Large intestine (tissue), 3 donors: Measurements from ENCODE around the gene ZSWIM4. TPM values are rescaled to one million over a fixed set of nuclear protein-coding genes. Genes with fewer than 3 reads are reported as not detected.

Experiments
- DNase-seq, 2 donors: peaks; one replicate each; pipeline versions ENCODE4 v3.0.0 to v3.0.0-alpha.2; 2013
- H3K27ac ChIP-seq: one replicate; pipeline ENCODE4 v1.5.1; 2013; ENCODE audit warnings: low read length
- H3K27me3 ChIP-seq: 2 replicates; pipeline ENCODE4 v1.6.1; 2013; ENCODE audit warnings: low read length; ENCODE audit not compliant: control insufficient read depth, insufficient read depth
- H3K36me3 ChIP-seq: 2 replicates; pipeline ENCODE4 v1.6.1; 2013; ENCODE audit warnings: low read length; ENCODE audit not compliant: control insufficient read depth, insufficient read depth
- H3K4me1 ChIP-seq: one replicate; pipeline ENCODE4 v1.6.1; 2013; ENCODE audit warnings: low read length; ENCODE audit not compliant: control insufficient read depth, insufficient read depth
- H3K4me3 ChIP-seq: one replicate; pipeline ENCODE4 v1.5.1; 2013; ENCODE audit warnings: low read length
- H3K9me3 ChIP-seq: one replicate; pipeline ENCODE4 v1.6.1; 2013; ENCODE audit warnings: mild to moderate bottlenecking, low read depth, low read length, moderate library complexity; ENCODE audit not compliant: control insufficient read depth
- WGBS: methylation state at CpG from one replicate; pipeline ENCODE4 v1.1.5; 2013; ENCODE audit warnings: low lambda C conversion rate; ENCODE audit not compliant: insufficient coverage; 5-methylcytosine and 5-hydroxymethylcytosine counted together
- polyA plus RNA-seq: library from polyadenylated mRNA; unstranded; fragments of 120-200 nt; gene quantifications from one replicate; pipeline ENCODE4 v1.2.1, GENCODE V29; 2013

The ZSWIM4 gene
- polyA plus RNA-seq, 1 donor: 3.7 TPM

DNA sequence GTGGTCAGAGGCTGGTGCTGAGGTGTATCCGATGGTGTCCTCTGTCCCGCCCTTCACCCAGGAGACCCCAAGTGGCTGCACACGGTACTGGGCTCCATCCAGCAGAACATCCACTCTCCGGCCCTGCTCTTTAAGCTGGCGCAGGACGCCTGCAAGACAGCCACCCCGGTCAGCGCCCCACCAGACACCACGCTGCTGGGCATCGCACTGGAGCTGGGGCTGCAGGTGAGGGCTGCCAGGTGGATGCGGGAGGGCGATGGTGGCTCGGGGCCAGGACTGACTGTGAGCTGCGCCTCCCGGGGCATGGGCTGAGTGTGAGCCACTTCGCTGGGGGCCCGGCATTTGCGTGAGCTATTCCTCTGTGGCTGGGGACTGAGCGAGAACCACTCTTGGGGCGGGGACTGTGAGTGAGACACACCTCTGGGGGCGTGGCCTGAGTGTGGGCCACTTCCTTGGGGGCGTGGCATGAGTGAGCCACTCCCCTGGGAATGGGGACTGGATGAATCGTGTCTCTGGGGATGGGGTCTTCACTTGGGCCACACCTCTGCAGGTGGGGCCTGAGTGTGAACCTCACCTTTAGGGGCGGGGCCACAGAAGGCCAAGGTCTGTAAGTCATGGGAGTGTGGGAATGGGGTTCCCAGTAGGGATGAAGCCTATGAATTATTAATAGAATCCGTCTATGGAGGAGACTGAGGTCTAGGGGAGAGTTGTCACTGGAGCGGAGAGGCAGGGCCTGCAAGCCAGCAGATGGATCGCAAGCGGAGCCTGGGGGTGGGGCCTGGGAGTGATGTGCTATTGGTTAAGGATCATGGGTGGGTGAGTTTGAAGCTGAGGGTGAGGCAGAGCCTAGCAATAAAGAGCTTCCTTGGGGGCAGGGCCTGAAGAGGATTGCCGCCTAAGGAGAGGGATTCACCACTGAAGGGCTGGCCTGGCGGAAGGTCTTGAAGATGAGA is 30.5 kb downstream of the ZSWIM4 start:
- peaks cover 3% of the 10 kb centered on the region for H3K4me1 ChIP-seq
- peaks cover 19% of the 10 kb centered on the region for H3K36me3 ChIP-seq
- no peak overlapping the region for H3K27ac ChIP-seq
- no peaks in the 10 kb centered on the region for H3K9me3 ChIP-seq
- no peak overlapping the region for H3K4me3 ChIP-seq
- H3K27me3 ChIP-seq: no peaks in the 10 kb centered on the region
- WGBS: no CpG with 5 or more reads among the region's 30 CpGs
- peak in 1 of 2 donors; percentile 46 for DNase-seq

DNA sequence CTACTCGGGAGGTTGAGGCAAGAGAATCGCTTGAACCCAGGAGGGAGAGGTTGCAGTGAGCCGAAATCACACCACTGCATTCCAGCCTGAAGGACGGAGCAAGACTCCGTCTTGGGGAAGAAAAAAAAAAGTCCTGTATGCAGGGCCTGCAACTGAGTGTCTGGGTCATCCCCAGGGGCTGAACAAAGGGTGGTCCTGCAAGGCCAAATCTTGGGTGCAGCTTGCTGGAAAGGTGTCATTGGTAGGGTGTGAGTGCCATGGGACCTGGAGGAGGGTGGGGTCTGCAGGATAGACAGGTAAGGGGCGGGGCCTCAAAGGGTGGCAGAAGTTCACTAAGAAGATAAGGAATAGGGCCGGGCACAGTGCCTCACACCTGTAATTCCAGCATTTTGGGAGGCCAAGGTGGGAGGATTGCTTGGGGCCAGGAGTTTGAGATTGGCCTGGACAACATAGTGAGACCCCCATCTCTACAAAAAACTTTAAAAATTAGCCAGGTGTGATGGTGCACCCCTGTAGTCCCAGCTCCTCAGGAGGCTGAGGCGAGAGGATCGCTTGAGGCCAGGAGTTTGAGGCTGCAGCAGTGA is 31.5 kb downstream of the ZSWIM4 start:
- Histone ChIP-seq H3K9me3 (no peaks in the 10 kb centered on the region), H3K36me3 (peaks cover 21% of the 10 kb centered on the region), H3K27me3 (no peaks in the 10 kb centered on the region), H3K4me3 (no peak overlapping the region), H3K4me1 (peaks cover 3% of the 10 kb centered on the region), H3K27ac (no peak overlapping the region)
- no peak for DNase-seq
- 20% methylated on average over 1 of the region's 9 CpGs for WGBS

DNA sequence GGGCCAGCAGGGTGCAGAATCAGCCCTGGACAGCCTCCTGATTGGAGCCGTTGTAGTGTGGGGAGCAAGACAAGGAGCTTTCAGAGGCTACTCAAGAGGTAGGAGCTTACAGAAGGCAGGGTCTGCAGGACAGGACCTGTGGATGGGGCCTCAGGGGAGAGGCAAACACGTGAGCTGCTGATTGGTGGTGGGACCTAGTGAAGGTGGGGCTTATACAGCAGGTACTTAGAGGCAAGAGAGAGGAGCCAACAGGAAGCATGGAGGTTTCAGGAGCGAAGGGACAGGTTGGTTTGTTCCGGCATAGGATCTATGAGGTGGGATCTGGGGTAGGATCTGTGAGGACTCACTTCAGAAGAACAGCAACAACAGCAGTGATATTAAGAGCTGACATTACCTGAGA is 32.4 kb downstream of the ZSWIM4 start:
- peak in 1 of 2 donors; percentile 21 for DNase-seq
- no CpG with 5 or more reads among the region's 4 CpGs for WGBS

DNA sequence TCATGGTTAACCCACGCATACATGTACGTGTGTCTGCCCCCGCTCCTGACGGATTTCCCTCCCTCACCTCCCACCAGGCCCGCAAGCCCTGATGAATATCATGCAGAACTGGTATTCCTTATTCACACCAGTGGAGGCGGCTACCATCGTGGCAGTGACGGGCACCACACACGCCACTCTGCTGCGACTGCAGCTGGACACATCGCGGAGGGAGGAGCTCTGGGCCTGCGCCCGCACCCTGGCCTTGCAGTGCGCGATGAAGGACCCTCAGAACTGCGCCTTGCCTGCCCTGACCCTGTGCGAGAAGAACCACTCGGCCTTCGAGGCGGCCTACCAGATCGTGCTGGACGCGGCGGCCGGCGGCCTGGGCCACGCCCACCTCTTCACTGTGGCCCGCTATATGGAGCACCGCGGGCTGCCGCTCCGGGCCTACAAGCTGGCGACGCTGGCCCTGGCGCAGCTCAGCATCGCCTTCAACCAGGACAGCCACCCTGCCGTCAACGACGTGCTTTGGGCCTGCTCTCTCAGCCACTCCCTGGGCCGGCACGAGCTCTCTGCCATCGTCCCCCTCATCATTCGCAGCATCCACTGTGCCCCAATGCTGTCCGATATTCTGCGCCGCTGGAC is 35.0 kb downstream of the ZSWIM4 start:
- Histone ChIP-seq H3K36me3 (peaks cover 24% of the 10 kb centered on the region), H3K4me1 (peaks cover 12% of the 10 kb centered on the region), H3K27me3 (no peaks in the 10 kb centered on the region), H3K9me3 (no peaks in the 10 kb centered on the region), H3K27ac (no peak overlapping the region), H3K4me3 (no peak overlapping the region)
- no peak for DNase-seq
- no CpG with 5 or more reads among the region's 47 CpGs for WGBS

More for the DNA sequence above, 32.4 kb downstream of the ZSWIM4 start:
- Histone ChIP-seq H3K27me3 (no peaks in the 10 kb centered on the region), H3K4me3 (no peak overlapping the region), H3K36me3 (peaks cover 21% of the 10 kb centered on the region), H3K27ac (no peak overlapping the region), H3K9me3 (no peaks in the 10 kb centered on the region), H3K4me1 (peaks cover 3% of the 10 kb centered on the region)

- DNase-seq: no peak
These were observed 35.7 kb downstream of the ZSWIM4 start for GRCh38 chr19:13830741-13831536.

DNA sequence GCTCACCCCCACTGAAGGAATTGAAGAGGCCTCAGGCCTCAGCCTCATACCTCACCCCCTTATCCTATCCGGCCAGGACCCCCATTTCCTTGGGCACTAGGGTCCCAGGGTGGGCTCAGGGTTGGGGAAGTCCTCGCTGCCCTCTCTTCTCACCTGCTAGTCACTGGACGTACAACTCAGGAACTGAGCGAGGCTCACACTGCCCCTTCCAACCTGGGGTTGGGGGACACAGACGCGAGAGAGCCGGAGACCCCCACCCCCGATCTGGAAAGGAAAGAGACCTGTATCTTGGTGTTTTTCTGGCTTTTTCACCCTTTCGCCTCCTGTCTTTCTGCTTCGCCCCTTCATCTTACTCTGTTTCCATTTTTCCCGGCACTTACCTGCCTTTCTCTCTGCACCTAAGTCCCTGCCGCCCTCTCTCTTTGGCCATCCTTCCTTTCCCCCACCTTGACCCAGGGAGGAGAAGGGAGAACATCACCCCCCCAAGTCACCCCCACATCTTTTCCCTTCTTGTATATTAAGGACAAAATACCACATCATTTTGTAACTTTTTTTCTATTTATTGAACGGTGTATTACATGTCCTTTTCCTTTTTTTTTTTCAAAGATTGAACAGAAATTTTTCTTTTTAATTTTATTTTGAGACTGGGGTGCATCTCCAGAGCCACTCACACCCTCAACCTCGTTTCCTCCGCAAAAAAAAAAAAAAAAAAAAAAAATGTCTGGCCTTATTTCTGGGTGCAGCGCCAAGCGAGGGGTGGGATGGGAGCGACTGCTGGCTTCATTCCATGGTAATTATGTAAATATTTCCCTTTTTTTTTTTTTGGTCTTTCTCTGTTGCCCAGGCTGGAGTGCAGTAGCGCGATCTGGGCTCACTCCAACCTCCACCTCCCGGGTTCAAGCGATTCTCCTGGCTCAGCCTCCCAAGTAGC is 36.6 kb downstream of the ZSWIM4 start:
- 88% methylated on average over 6 of the region's 22 CpGs for WGBS
- no peak overlapping the region for H3K4me3 ChIP-seq
- H3K27ac ChIP-seq: no peak overlapping the region
- H3K36me3 ChIP-seq: peaks cover 29% of the 10 kb centered on the region
- no peaks in the 10 kb centered on the region for H3K9me3 ChIP-seq
- H3K4me1 ChIP-seq: peaks cover 10% of the 10 kb centered on the region
- DNase-seq: no peak
- H3K27me3 ChIP-seq: no peaks in the 10 kb centered on the region

More at GRCh38 chr19:13830741-13831536, 35.7 kb downstream of the ZSWIM4 start:
- H3K9me3 ChIP-seq: no peaks in the 10 kb centered on the region
- peaks cover 22% of the 10 kb centered on the region for H3K36me3 ChIP-seq
- H3K27me3 ChIP-seq: no peaks in the 10 kb centered on the region
- H3K4me3 ChIP-seq: no peak overlapping the region
- WGBS: 100% methylated on average over 1 of the region's 32 CpGs
- no peak overlapping the region for H3K27ac ChIP-seq
- H3K4me1 ChIP-seq: peaks cover 12% of the 10 kb centered on the region

DNA sequence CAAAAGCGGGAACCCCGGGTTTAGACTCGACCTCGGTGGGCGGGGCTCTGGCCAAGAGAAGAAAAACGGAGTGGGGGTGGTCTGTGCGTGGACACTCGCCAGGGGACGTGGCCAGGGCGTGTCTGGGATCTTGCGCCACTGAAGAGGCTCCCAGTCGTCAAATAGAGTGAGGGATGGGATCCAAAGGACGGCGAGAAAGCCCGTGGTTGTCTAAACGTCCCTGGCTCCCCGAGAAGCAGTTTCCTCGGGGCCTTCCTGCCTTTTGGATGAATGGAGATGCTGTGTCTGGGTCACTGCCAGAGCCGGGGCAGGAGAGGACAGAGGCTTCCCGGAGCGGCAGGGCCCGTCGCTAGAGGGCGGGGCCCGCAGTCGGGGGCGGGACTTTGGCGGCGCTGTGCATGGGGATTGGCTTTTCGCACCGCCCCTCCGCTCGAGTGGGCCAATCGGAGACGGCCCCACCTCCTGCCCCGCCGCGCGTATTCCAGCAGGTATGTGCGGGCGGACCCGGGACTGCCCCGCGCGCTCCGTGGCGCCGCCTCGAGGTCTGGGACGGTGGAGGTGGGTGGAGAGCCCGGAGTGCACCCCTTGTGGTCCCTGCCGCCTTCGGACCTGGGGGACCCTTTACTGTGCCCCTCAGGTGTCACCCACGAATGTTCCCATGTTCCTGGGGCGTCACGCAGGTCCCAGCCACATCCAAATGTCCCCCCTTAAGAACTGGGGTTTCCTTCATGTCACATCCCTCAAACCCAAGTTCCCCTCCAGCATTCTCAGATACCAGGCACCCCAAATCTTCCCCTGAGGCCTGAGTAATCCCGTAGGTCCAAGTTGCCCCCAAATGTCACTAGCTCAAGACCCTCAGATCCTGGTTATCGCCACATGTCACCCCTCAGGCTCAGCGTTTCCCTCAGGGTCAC is 38.3 kb downstream of the ZSWIM4 start:
- H3K4me1 ChIP-seq: peaks cover 12% of the 10 kb centered on the region
- WGBS: no CpG with 5 or more reads among the region's 59 CpGs

DNA sequence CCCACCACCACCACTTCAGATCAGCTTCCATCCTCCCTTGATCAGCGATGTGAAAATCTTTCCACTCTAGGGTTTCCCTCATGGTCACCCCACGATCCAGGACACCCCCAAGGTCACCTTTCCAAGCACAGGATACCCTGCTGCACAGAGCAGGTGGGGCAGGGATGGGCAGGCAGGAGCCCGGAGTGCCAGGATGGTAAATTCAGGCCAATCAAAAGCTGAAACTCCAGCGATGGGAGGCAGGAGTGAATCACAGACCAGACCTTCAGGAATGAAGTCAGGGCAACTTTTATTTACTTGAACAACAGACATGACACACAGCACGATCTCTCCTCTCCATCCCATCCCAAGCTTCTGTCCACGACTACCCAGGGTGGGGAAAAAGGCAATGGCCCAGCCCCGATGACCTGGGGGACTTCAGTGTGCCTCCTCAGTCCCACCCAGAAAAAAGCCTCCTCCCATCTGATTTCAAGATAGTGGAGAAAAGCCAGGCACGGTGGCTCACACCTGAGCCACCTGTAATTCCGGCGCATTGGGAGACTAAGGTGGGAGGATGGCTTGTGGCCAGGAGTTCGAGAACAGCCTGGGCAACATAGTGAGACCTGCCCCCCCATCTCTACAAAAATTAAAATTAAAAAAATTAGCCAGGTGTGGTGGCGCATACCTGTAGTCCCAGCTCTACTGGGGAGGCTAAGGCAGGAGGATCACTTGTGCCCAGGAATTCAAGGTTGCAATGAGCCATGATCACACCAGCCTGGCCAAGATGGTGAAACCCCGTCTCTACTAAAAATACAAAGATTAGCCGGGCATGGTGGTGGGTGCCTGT is 39.2 kb downstream of the ZSWIM4 start:
- no peak overlapping the region for H3K4me3 ChIP-seq
- no peaks in the 10 kb centered on the region for H3K27me3 ChIP-seq
- DNase-seq: no peak
- H3K27ac ChIP-seq: peak overlapping the region; percentile 38
- H3K9me3 ChIP-seq: no peaks in the 10 kb centered on the region
- peaks cover 21% of the 10 kb centered on the region for H3K4me1 ChIP-seq
- no CpG with 5 or more reads among the region's 14 CpGs for WGBS
- H3K36me3 ChIP-seq: peaks cover 40% of the 10 kb centered on the region

More for the DNA sequence above, 38.3 kb downstream of the ZSWIM4 start:
- no peaks in the 10 kb centered on the region for H3K27me3 ChIP-seq
- peaks cover 33% of the 10 kb centered on the region for H3K36me3 ChIP-seq
- peak overlapping the region; percentile 48 for H3K4me3 ChIP-seq
- DNase-seq: peak; percentile 91 to 94
- peak overlapping the region; percentile 53 for H3K27ac ChIP-seq
- no peaks in the 10 kb centered on the region for H3K9me3 ChIP-seq
